ENCODE measurements around the gene SPINT2.

Gene SPINT2

DNA sequence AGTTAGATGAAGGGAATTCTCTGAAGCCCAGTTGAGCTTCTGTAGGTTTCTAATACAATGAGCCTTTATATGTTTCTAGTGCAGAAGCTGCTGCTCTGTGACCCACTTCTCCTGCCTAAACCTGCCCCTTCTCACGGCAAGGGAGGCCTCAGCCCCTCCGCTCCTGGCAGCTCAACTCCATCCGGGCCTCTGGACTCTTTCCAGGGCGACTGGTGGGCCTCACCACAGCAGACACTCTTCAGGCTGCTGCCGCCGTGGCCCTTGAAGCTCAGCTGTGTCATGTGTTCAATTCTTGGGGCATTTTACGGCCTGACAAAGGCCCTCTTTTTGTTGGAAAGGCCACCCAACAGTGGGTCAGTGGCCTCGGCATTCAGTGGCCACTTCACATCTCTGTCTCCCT lies 29.7 kb downstream of the SPINT2 start:
- TF ChIP-seq, protein P1, sequence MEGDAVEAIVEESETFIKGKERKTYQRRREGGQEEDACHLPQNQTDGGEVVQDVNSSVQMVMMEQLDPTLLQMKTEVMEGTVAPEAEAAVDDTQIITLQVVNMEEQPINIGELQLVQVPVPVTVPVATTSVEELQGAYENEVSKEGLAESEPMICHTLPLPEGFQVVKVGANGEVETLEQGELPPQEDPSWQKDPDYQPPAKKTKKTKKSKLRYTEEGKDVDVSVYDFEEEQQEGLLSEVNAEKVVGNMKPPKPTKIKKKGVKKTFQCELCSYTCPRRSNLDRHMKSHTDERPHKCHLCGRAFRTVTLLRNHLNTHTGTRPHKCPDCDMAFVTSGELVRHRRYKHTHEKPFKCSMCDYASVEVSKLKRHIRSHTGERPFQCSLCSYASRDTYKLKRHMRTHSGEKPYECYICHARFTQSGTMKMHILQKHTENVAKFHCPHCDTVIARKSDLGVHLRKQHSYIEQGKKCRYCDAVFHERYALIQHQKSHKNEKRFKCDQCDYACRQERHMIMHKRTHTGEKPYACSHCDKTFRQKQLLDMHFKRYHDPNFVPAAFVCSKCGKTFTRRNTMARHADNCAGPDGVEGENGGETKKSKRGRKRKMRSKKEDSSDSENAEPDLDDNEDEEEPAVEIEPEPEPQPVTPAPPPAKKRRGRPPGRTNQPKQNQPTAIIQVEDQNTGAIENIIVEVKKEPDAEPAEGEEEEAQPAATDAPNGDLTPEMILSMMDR (IDR thresholded peaks at IDR 0.05; ENCODE audit: low read depth, low read length, missing control alignments) = no peak
- DNase-seq (ENCODE audit: low read depth) = no peak
- H3K4me3 ChIP-seq (ENCODE audit: low read depth, low read length) = no peak overlapping the region

DNA sequence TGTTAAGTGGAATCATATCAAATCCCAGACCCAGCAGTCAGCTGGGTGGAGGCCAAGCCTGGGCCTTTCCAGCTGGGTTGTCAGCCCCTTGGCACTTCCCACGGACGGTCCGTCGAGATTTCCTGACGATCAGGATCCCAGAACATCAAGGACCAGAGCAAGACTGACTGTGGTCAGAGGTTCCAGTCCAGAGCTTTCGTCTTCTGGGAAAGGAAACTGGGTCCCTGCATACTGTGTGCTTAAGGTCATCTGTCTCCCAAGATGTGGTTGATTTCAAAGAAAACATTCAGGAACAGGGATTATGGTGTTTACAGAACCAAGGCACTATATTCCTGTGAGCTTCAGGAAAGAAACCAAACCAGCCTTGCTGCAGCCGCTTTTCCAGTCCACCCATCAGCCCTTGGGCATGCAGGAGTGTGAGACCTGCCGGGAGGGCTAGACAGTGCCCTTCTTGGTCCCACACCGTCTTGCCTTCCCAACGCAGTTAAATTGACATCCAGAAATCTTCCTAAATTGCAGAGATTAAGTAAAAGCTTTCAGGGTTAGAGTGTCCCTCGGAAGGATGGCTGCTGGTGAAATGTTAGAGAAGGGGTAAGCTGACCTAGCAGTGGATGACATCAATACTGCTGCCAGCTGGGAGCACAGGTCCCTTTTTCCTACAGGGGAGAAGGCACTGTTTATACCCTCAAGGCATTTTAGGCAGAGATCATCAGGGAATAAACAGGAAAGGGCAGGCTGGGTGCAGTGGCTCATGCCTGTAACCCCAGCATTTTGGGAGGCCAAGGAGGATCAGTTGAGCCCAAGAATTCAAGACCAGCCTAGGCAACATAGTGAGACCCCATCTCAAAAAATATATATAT lies 34.7 kb downstream of the SPINT2 start:
- TF ChIP-seq, protein P1 (IDR thresholded peaks at IDR 0.05; ENCODE audit: low read depth, low read length, missing control alignments) = no peak
- H3K4me3 ChIP-seq (ENCODE audit: low read depth, low read length) = no peak overlapping the region
- no peak for DNase-seq (ENCODE audit: low read depth)

DNA sequence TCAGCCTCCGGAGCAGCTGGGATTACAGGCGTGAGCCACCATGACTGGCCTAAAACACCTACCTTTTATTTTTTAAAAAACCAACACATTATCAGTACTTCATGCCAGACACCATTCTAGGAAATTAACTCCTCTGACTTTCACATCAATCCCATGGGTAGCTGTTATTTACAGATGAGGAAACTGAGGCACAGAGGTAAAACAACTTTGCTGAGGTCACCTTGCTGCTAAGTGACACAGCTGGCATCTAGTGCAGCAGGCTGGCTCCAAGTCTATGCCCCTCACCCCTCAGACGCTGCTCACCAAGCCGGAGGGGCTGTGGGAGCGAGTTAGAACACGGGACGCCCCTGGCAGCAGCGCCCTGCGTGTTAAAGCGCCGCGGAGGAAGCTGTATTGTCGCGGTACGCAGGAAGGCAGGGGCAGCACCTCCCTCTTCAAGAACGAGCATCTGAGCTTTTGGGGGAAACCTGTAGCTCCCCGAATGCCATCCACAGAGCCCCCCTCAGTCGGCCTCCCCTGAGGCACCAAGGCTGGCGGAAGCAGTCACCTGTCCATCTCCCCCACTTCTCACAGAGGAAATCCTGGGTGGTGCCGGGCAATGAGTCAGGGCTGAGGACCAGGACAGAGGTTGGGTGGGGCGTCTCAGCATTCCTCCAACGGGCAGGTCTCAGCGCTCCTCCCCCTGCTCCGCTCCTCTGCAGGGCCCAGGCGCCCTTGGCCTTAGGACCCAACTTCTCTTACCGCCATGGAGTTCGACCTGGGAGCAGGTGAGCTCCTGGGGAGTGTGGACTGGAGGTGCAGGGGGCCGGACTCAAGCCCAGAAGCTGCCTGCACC lies 39.4 kb downstream of the SPINT2 start, which contains the start of gene C19orf33:
Gene C19orf33, plus strand, starts transcription at position 735 of the 835 bp plus-strand sequence. Its CDS starts 11 bp downstream, at position 746.
- DNase-seq (ENCODE audit: low read depth) = no peak
- TF ChIP-seq, protein P1 (IDR thresholded peaks at IDR 0.05; ENCODE audit: low read depth, low read length, missing control alignments) = no peak
- H3K4me3 ChIP-seq (ENCODE audit: low read depth, low read length) = no peak within 1 kb of the TSS

DNA sequence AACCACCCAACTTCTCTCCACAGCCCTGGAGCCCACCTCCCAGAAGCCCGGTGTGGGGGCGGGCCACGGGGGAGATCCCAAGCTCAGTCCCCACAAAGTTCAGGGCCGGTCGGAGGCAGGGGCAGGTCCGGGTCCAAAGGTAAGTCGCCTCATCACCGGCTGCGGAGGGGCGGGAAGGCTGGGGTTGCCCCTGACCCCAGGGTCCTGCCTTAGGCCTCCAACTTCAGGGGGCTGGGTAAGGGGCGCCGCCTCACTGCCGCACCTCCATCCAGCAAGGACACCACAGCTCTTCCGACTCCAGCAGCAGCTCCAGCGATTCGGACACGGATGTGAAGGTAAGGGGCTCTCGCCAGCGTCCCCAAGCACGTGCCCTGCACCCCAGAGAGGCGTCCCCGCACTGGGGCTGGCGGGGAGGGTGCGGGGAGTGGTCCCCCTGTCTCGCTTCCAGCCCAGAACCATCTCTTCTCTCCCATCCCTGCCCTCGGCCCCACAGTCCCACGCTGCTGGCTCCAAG lies 40.0 kb downstream of the SPINT2 start:
- no peak overlapping the region for H3K4me3 ChIP-seq (ENCODE audit: low read depth, low read length)

DNA sequence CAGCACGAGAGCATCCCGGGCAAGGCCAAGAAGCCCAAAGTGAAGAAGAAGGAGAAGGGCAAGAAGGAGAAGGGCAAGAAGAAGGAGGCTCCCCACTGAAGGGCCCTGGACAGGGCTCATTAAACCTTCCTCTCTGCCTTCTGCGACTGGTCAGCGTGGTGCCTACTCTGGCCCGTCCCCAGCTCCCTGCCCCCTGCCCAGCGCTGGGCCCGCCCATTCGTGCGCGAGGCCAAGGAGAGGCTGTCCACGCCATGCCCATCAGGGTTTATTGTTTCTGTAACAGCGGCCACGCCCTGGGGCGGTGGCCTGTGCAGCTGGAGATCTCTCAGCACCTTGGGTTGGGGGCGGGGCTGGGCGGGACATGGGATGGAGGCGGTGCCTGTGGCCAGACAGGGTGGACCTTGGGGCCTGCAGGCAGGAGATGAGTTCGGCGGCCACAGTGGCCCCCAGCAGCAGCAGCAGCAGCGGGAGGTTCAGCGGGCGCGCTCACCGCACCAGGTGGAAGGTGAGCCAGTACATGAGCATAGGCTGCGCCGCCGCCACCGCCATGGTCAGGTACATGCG lies 40.6 kb downstream of the SPINT2 start:
- TF ChIP-seq, protein P1 (IDR thresholded peaks at IDR 0.05; ENCODE audit: low read depth, low read length, missing control alignments) = no peak
- no peak for DNase-seq (ENCODE audit: low read depth)
- H3K4me3 ChIP-seq (ENCODE audit: low read depth, low read length) = no peak overlapping the region

More for the DNA sequence above, 40.0 kb downstream of the SPINT2 start:
- no peak for DNase-seq (ENCODE audit: low read depth)
- TF ChIP-seq, protein P1 (IDR thresholded peaks at IDR 0.05; ENCODE audit: low read depth, low read length, missing control alignments) = no peak

DNA sequence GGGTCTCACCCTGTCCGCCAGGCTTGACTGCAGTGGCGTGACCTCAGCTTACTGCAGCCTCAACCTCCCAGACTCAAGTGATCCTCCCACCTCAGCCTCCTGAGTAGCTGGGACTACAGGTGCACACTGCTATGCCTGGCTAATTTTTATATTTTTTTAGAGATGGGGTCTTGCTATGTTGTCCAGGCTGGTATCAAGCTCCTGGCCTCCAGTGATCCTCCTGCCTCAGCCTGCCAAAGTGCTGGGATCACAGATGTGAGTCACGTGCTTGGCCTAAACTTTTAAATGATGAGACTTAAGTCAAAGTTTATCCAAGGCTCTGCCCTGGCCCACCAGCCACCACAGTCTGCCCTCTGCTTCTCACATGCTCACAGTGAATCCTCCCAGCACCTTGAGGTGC lies 41.9 kb downstream of the SPINT2 start:
- TF ChIP-seq, protein P1 (IDR thresholded peaks at IDR 0.05; ENCODE audit: low read depth, low read length, missing control alignments) = no peak
- DNase-seq (ENCODE audit: low read depth) = no peak
- no peak overlapping the region for H3K4me3 ChIP-seq (ENCODE audit: low read depth, low read length)
